B cell (primary cell): ENCODE data around the gene CHST11. TPM values are rescaled to one million over a fixed set of nuclear protein-coding genes. Genes with fewer than 3 reads are reported as not detected.

Experiments
- ATAC-seq: fragments of 200-7000 bp; cut with Tn5 transposase; one replicate; pipeline ENCODE4 v1.10.0; 2021; ENCODE audit warnings: low read depth, mild to moderate bottlenecking, moderate number of reproducible peaks, moderate library complexity
- CTCF ChIA-PET: fragments of 350-600 bp; sonication (Branson Sonifier 250); formaldehyde crosslinking; loops from one replicate; lab custom pipeline; 2021; ENCODE audit warnings: antibody characterized with exemption, inconsistent platforms; lab: Charles Lee
- POLR2A ChIA-PET: fragments of 350-600 bp; sonication (Branson Sonifier 250); formaldehyde crosslinking; loops from one replicate; lab custom pipeline; 2021; ENCODE audit warnings: antibody characterized with exemption; lab: Charles Lee
- DNase-seq: peaks from one replicate; pipeline ENCODE4 v3.0.0; 2013
- H2AFZ ChIP-seq: 2 replicates; pipeline ENCODE4 v1.6.1; 2012; ENCODE audit warnings: mild to moderate bottlenecking, low read depth, low read length; ENCODE audit not compliant: insufficient read depth, poor library complexity, severe bottlenecking
- H3K27ac ChIP-seq, 2 donors: 1 replicate in 1 of 2; 2 replicates in 1 of 2; pipeline ENCODE4 v1.5.1; 2012 to 2013; ENCODE audit warnings: low read length in 2 of 2, mild to moderate bottlenecking in 2 of 2, moderate library complexity in 1 of 2
- H3K27me3 ChIP-seq, 4 experiments: fragments of 200-600 bp in 1 of 4; sonication (generic) in 1 of 4; replicated peaks in 1 of 4; 1 replicate in 2 of 4; 2 replicates in 2 of 4; pipeline versions ENCODE4 v1.6.1 to v1.7.0; 2013 to 2016; ENCODE audit warnings: low read length in 3 of 4, mild to moderate bottlenecking in 2 of 4, mixed read lengths in 1 of 4, moderate library complexity in 1 of 4; ENCODE audit not compliant: insufficient read depth in 4 of 4, control insufficient read depth in 3 of 4; ENCODE audit errors: control extremely low read depth in 1 of 4
- H3K36me3 ChIP-seq, 2 experiments: replicated peaks in 1 of 2; 1 replicate in 1 of 2; 2 replicates in 1 of 2; pipeline versions ENCODE4 v1.6.1 to v1.7.1; 2013; ENCODE audit warnings: low read length in 1 of 2; ENCODE audit not compliant: insufficient read depth in 2 of 2, control insufficient read depth in 1 of 2; ENCODE audit errors: control extremely low read depth in 1 of 2, extremely low read depth in 1 of 2
- H3K4me1 ChIP-seq, 2 donors: fragments of 200-600 bp in 1 of 2; sonication (generic) in 1 of 2; 1 replicate in 1 of 2; 2 replicates in 1 of 2; pipeline versions ENCODE4 v1.5.1 to v1.6.1; 2013 to 2017; ENCODE audit warnings: low read length in 2 of 2; ENCODE audit not compliant: control insufficient read depth in 2 of 2, insufficient read depth in 2 of 2
- H3K4me2 ChIP-seq: replicated peaks from 2 replicates; pipeline ENCODE3; 2012; ENCODE audit warnings: mild to moderate bottlenecking, low read depth, low read length; ENCODE audit not compliant: poor library complexity, severe bottlenecking
- H3K4me3 ChIP-seq, 5 experiments: fragments of 200-600 bp in 1 of 5; sonication (generic) in 1 of 5; 1 replicate in 3 of 5; 2 replicates in 2 of 5; pipeline versions ENCODE4 v1.5.1 to v1.7.0; 2011 to 2016; ENCODE audit warnings: low read length in 4 of 5, mild to moderate bottlenecking in 4 of 5, low read depth in 2 of 5, control low read depth in 1 of 5, moderate library complexity in 1 of 5; ENCODE audit not compliant: insufficient read depth in 1 of 5; ENCODE audit errors: control extremely low read depth in 1 of 5, extremely low read depth in 1 of 5
- H3K79me2 ChIP-seq: fragments of 200-600 bp; sonication (generic); one replicate; pipeline ENCODE4 v1.6.0; 2016; ENCODE audit warnings: low read length; ENCODE audit not compliant: control insufficient read depth, insufficient read depth
- H3K9ac ChIP-seq: fragments of 200-600 bp; sonication (generic); 2 replicates; pipeline ENCODE4 v1.6.1; 2017; ENCODE audit warnings: mild to moderate bottlenecking, low read length, moderate library complexity
- H3K9me3 ChIP-seq, 3 donors: one replicate each; pipeline versions ENCODE4 v1.6.1 to v1.7.1; 2013; ENCODE audit warnings: low read length in 2 of 3; ENCODE audit not compliant: control insufficient read depth in 2 of 3, insufficient read depth in 1 of 3; ENCODE audit errors: control extremely low read depth in 1 of 3
- H4K20me1 ChIP-seq: 2 replicates; pipeline ENCODE4 v1.6.0; 2012; ENCODE audit warnings: mild to moderate bottlenecking, low read length; ENCODE audit not compliant: insufficient read depth, control insufficient read depth, poor library complexity, severe bottlenecking
- H3K27ac Mint-ChIP-seq: one replicate; pipeline ENCODE4 v1.8.0; 2021; ENCODE audit warnings: mixed read lengths
- H3K27me3 Mint-ChIP-seq: one replicate; pipeline ENCODE4 v1.8.0; 2021; ENCODE audit warnings: mixed read lengths
- H3K4me1 Mint-ChIP-seq: one replicate; pipeline ENCODE4 v1.8.0; 2021; ENCODE audit warnings: mixed read lengths
- H3K4me3 Mint-ChIP-seq: one replicate; pipeline ENCODE4 v1.8.0; 2021; ENCODE audit warnings: mixed read lengths
- H3K9me3 Mint-ChIP-seq: one replicate; pipeline ENCODE4 v1.8.0; 2022; ENCODE audit warnings: mixed read lengths; ENCODE audit not compliant: insufficient read depth
- CTCF ChIP-seq: fragments of 200-600 bp; IDR thresholded peaks from one replicate; pipeline ENCODE4 v1.8.0; 2022; ENCODE audit warnings: antibody characterized with exemption, mild to moderate bottlenecking
- EZH2 ChIP-seq: IDR thresholded peaks from 2 replicates; pipeline ENCODE4 v1.6.1; 2012; ENCODE audit warnings: borderline replicate concordance, low read depth, mild to moderate bottlenecking, moderate library complexity, low read length; ENCODE audit not compliant: insufficient read depth, poor library complexity, severe bottlenecking
- WGBS: methylation state at CpG from one replicate; pipeline ENCODE4 v1.1.5; 2013; ENCODE audit warnings: missing lambda C conversion rate; ENCODE audit not compliant: insufficient coverage; 5-methylcytosine and 5-hydroxymethylcytosine counted together
- intact Hi-C: fragments of 100-400 bp; cut with micrococcal nuclease; formaldehyde crosslinking; loops from one replicate; pipeline ENCODE4 v1.10.0; 2022
- polyA plus RNA-seq: library from polyadenylated mRNA; depleted of rRNA; stranded (reverse); fragments of >200 nt; gene quantifications from 2 replicates; pipeline ENCODE4 v1.2.3, GENCODE V29; 2012
- total RNA-seq, 2 donors: library from RNA; stranded (reverse); fragments of 120-200 nt in 1 of 2; gene quantifications; 1 replicate in 1 of 2; 2 replicates in 1 of 2; pipeline versions ENCODE4 v1.2.3 to v1.2.4, GENCODE V29; 2013 to 2022

Gene CHST11
- total and polyA plus RNA-seq, 2 donors (not counting 1 experiment from before 2014, with no cell fraction given), result 46.3 to 152 TPM

GRCh38 chr12:104604995-104605675 lies 148.4 kb downstream of the CHST11 start:
- Histone ChIP-seq H3K4me2 (peak overlapping the region; percentile 62), H3K9ac (peak overlapping the region; percentile 3), H4K20me1 (peaks cover 13% of the 10 kb centered on the region), H3K27me3 (no peaks in the 10 kb centered on the region), H3K79me2 (peaks cover 98% of the 10 kb centered on the region), H3K4me1 (peaks cover 32 to 37% of the 10 kb centered on the region in 2 donors), H2AFZ (peak overlapping the region; percentile 12), H3K27ac (peak overlapping the region; percentile 60 to 73), H3K9me3 (peaks cover 0 to 3% (median 0%) of the 10 kb centered on the region in 3 donors), H3K4me3 (peak overlapping the region in 1 of 5 experiments; percentile 21), H3K36me3 (peaks cover 0 to 20% of the 10 kb centered on the region in 2 experiments)
- Mint-ChIP-seq H3K4me3 (peak overlapping the region; percentile 30), H3K27me3 (no peaks in the 10 kb centered on the region), H3K9me3 (no peaks in the 10 kb centered on the region), H3K4me1 (peaks cover 61% of the 10 kb centered on the region), H3K27ac (peak overlapping the region; percentile 69)
- DNase-seq, result no peak
- ChIA-PET POLR2A (no interaction called here), CTCF (interaction anchor here (0.6 to 3.4 kb wide), 6 partner anchors 35 to 223 kb away, joined by 3 to 12 read pairs (median 4); partner anchors contain the start of gene CHST11)
- intact Hi-C loops, result loop anchor here (2.0 to 5.0 kb wide), 2 partner anchors 38 kb away; no protein-coding TSS in a partner anchor
- TF ChIP-seq CTCF, result no peak
- TF ChIP-seq EZH2, result no peak
- no peak for ATAC-seq
- 95% methylated on average over 10 of the region's 16 CpGs for WGBS

GRCh38 chr12:104605685-104606084 lies 148.9 kb downstream of the CHST11 start:
- no peak overlapping the region for H3K4me2 ChIP-seq
- WGBS, result 99% methylated on average over 7 of the region's 10 CpGs
- no peak overlapping the region for H2AFZ ChIP-seq
- peaks cover 0 to 20% of the 10 kb centered on the region in 2 experiments for H3K36me3 ChIP-seq
- DNase-seq (no peak), ATAC-seq (no peak)
- peaks cover 27 to 31% of the 10 kb centered on the region in 2 donors for H3K4me1 ChIP-seq
- peaks cover 0 to 3% (median 0%) of the 10 kb centered on the region in 3 donors for H3K9me3 ChIP-seq
- H3K27me3 ChIP-seq, result no peaks in the 10 kb centered on the region
- no peak overlapping the region for H3K27ac ChIP-seq
- ChIA-PET CTCF (interaction anchor here (1.1 to 3.4 kb wide), 3 partner anchors 35 to 224 kb away, joined by 3 to 12 read pairs (median 7); partner anchors contain the start of gene CHST11), POLR2A (no interaction called here)
- no peaks in the 10 kb centered on the region for H3K9me3 Mint-ChIP-seq
- peaks cover 98% of the 10 kb centered on the region for H3K79me2 ChIP-seq
- H3K9ac ChIP-seq, result no peak overlapping the region
- H3K27ac Mint-ChIP-seq, result peak overlapping the region; percentile 62
- H3K4me3 Mint-ChIP-seq, result peak overlapping the region; percentile 30
- no peak overlapping the region for H3K4me3 ChIP-seq
- peaks cover 8% of the 10 kb centered on the region for H4K20me1 ChIP-seq
- intact Hi-C loops, result loop anchor here (2.0 kb wide), 1 partner anchor 37 kb away; no protein-coding TSS in a partner anchor
- TF ChIP-seq EZH2, result no peak
- no peak for TF ChIP-seq CTCF
- peaks cover 56% of the 10 kb centered on the region for H3K4me1 Mint-ChIP-seq
- H3K27me3 Mint-ChIP-seq, result no peaks in the 10 kb centered on the region
